Gastroesophageal sphincter (tissue), 3 donors: ENCODE results near the gene MAP10.

Experiments
- CTCF ChIP-seq, 4 experiments: fragments of 200-600 bp in 2 of 4; fragments of 450-650 bp in 2 of 4; sonication (generic) in 1 of 4; IDR thresholded peaks; one replicate each; pipeline ENCODE4 v1.5.1; 2017 to 2019; ENCODE audit warnings: antibody characterized with exemption in 4 of 4, mild to moderate bottlenecking in 2 of 4, moderate library complexity in 2 of 4
- EP300 ChIP-seq: sonication (generic); formaldehyde crosslinking; IDR thresholded peaks from one replicate; pipeline ENCODE4 v1.6.1; 2017; ENCODE audit warnings: antibody characterized with exemption, mild to moderate bottlenecking
- POLR2AphosphoS5 ChIP-seq: sonication (generic); formaldehyde crosslinking; IDR thresholded peaks from one replicate; pipeline ENCODE4 v1.6.1; 2017; ENCODE audit warnings: antibody characterized with exemption

DNA sequence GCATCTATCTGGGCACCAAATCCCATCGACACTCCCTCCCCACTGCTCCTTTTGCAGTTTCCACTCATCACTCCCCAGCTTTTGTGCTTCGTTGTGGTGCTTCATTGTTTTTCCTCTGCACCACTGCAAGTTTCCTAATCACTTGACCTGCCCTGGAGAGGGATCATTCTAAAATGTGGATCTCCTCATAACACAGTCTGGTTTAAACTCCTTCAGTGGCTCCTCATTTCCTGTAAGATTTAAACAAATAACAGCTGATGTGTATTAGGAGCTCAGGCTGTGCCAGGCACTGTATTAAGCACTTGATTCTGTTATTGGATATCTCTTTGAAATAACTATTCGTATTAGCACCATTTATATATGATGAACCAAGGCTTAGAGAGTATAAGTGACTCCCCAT is 51.3 kb downstream of the MAP10 start:
- TF ChIP-seq EP300 (no peak), CTCF (IDR thresholded peaks at IDR 0.05) (no peak), POLR2AphosphoS5 (no peak)
